SW 1271 (cell line): ENCODE measurements around the gene ELL3.

Source experiments
- DNase-seq, 2 experiments: peaks; one replicate each; lab custom pipeline; 2025; lab: John Stamatoyannopoulos, UW

The ELL3 gene

GRCh38 chr15:43723151-43723550 lies 53.6 kb downstream of the ELL3 start:
- DNase-seq: no peak
